Measurements from ENCODE around the gene SDK2.

The SDK2 gene

GRCh38 chr17:73508057-73508930, 136.0 kb downstream of the SDK2 start:
- no peaks in the 10 kb centered on the region for H3K36me3 ChIP-seq (ENCODE audit: control insufficient read depth in 2 of 2, insufficient read depth in 1 of 2, low read length in 2 of 2)
- ChIA-PET CTCF (no interaction called here), POLR2A (no interaction called here)
- TF ChIP-seq ZNF341 (tag by site-specific recombination; IDR thresholded peaks at IDR 0.05; ENCODE audit: low read depth) = peak; percentile 45; the same call in 1 of the 2 replicates
- TF ChIP-seq ZNF292 (tag by site-specific recombination; IDR thresholded peaks at IDR 0.05; ENCODE audit: borderline replicate concordance, low read depth) = no peak
- peaks cover 4% of the 10 kb centered on the region for H3K4me1 ChIP-seq (ENCODE audit: control insufficient read depth, insufficient read depth, low read length)
- H3K9me3 ChIP-seq (ENCODE audit: control insufficient read depth, insufficient read depth, low read depth, low read length) = no peaks in the 10 kb centered on the region
- H3K27ac ChIP-seq (ENCODE audit: extremely low read depth, low read depth, low read length) = no peak overlapping the region
- H3K4me3 ChIP-seq (ENCODE audit: low read depth, low read length) = no peak overlapping the region

- no peak for TF ChIP-seq YY1 (tag by site-specific recombination; IDR thresholded peaks at IDR 0.05)
- TF ChIP-seq ZNF76 (tag by site-specific recombination; IDR thresholded peaks at IDR 0.05; ENCODE audit: borderline replicate concordance, low read depth) = no peak
- peak; percentile 58; the same call in 1 of the 2 replicates for TF ChIP-seq HOXD13 (CRISPR knock-in tag; IDR thresholded peaks at IDR 0.05; ENCODE audit: borderline replicate concordance)
- TF ChIP-seq ZIC2 (tag by site-specific recombination; IDR thresholded peaks at IDR 0.05) = peak; percentile 72
- peak; percentile 8; the same call in 1 of the 2 replicates for TF ChIP-seq FEZF1 (tag by site-specific recombination; IDR thresholded peaks at IDR 0.05)
- no peak for TF ChIP-seq ZNF274 (IDR thresholded peaks at IDR 0.05; ENCODE audit: low read length)
- TF ChIP-seq ZNF274 (tag by site-specific recombination; IDR thresholded peaks at IDR 0.05; ENCODE audit: borderline replicate concordance) = no peak
- ChIA-PET POLR2A (no interaction called here), CTCF (interaction anchor here (0.5 to 0.6 kb wide), 2 partner anchors 16 to 195 kb away, joined by 3 read pairs; no protein-coding TSS in a partner anchor)
- Histone ChIP-seq H3K27ac (ENCODE audit: extremely low read depth, low read depth, low read length) (no peak overlapping the region), H3K9me3 (ENCODE audit: control insufficient read depth, insufficient read depth, low read depth, low read length) (no peaks in the 10 kb centered on the region), H3K4me1 (ENCODE audit: control insufficient read depth, insufficient read depth, low read length) (peaks cover 4% of the 10 kb centered on the region), H3K4me3 (ENCODE audit: low read depth, low read length) (no peak overlapping the region), H3K36me3 (ENCODE audit: control insufficient read depth in 2 of 2, insufficient read depth in 1 of 2, low read length in 2 of 2) (no peaks in the 10 kb centered on the region)
Observed at GRCh38 chr17:73506470-73507435, 137.5 kb downstream of the SDK2 start.

- TF ChIP-seq ZNF837 (tag by site-specific recombination; IDR thresholded peaks at IDR 0.05) (no peak), ZNF426 (tag by site-specific recombination; IDR thresholded peaks at IDR 0.05) (no peak), ZFHX2 (tag by site-specific recombination; conservative IDR thresholded peaks at IDR 0.05) (no peak), ZNF223 (tag by site-specific recombination; IDR thresholded peaks at IDR 0.05) (no peak), ZNF433 (tag by site-specific recombination; IDR thresholded peaks at IDR 0.05; ENCODE audit: low read depth) (no peak), ZNF394 (tag by site-specific recombination; IDR thresholded peaks at IDR 0.05; ENCODE audit: borderline replicate concordance) (no peak), ZNF211 (tag by site-specific recombination; IDR thresholded peaks at IDR 0.05; ENCODE audit: low read depth) (no peak), ZNF561 (tag by site-specific recombination; IDR thresholded peaks at IDR 0.05; ENCODE audit: borderline replicate concordance) (no peak), ZNF658 (tag by site-specific recombination; IDR thresholded peaks at IDR 0.05) (no peak), ZBTB11 (tag by site-specific recombination; conservative IDR thresholded peaks at IDR 0.05; ENCODE audit: low read depth) (no peak), ZNF777 (tag by site-specific recombination; IDR thresholded peaks at IDR 0.05; ENCODE audit: borderline replicate concordance) (no peak), ZNF292 (tag by site-specific recombination; IDR thresholded peaks at IDR 0.05; ENCODE audit: borderline replicate concordance, low read depth) (no peak), RBAK (tag by site-specific recombination; IDR thresholded peaks at IDR 0.05) (no peak), TRIM28 (IDR thresholded peaks at IDR 0.05; ENCODE audit: borderline replicate concordance, low read length) (no peak), OSR2 (tag by site-specific recombination; IDR thresholded peaks at IDR 0.05) (no peak)
- TF ChIP-seq, protein P1, sequence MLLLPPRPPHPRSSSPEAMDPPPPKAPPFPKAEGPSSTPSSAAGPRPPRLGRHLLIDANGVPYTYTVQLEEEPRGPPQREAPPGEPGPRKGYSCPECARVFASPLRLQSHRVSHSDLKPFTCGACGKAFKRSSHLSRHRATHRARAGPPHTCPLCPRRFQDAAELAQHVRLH (tag by site-specific recombination; IDR thresholded peaks at IDR 0.05) = no peak
- TF ChIP-seq, protein P2, sequence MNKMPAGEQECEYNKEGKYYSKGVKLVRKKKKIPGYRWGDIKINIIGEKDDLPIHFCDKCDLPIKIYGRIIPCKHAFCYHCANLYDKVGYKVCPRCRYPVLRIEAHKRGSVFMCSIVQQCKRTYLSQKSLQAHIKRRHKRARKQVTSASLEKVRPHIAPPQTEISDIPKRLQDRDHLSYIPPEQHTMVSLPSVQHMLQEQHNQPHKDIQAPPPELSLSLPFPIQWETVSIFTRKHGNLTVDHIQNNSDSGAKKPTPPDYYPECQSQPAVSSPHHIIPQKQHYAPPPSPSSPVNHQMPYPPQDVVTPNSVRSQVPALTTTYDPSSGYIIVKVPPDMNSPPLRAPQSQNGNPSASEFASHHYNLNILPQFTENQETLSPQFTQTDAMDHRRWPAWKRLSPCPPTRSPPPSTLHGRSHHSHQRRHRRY (tag by site-specific recombination; IDR thresholded peaks at IDR 0.05) = no peak
- H3K36me3 ChIP-seq (ENCODE audit: control insufficient read depth in 2 of 2, insufficient read depth in 1 of 2, low read length in 2 of 2) = no peaks in the 10 kb centered on the region
- POLR2A ChIA-PET = no interaction called here
- CTCF ChIA-PET = no interaction called here
- no peak overlapping the region for H3K4me3 ChIP-seq (ENCODE audit: low read depth, low read length)
- no peaks in the 10 kb centered on the region for H3K9me3 ChIP-seq (ENCODE audit: control insufficient read depth, insufficient read depth, low read depth, low read length)
- H3K27ac ChIP-seq (ENCODE audit: extremely low read depth, low read depth, low read length) = no peak overlapping the region
- H3K4me1 ChIP-seq (ENCODE audit: control insufficient read depth, insufficient read depth, low read length) = peaks cover 4% of the 10 kb centered on the region
Observed at GRCh38 chr17:73503560-73503959, 140.7 kb downstream of the SDK2 start.
